Activated CD4-positive, alpha-beta memory T cell treated with anti-CD3 and anti-CD28 coated beads for 36 hours (primary cell): ENCODE data around the gene SMIM22. TPM values are rescaled to one million over a fixed set of nuclear protein-coding genes. Genes with fewer than 3 reads are reported as not detected.

Experiments used
- CTCF ChIA-PET: fragments of 350-600 bp; sonication (Branson Sonifier 250); formaldehyde crosslinking; loops from one replicate; lab custom pipeline; 2021; ENCODE audit warnings: antibody characterized with exemption, inconsistent platforms; lab: Charles Lee
- POLR2A ChIA-PET: fragments of 350-600 bp; sonication (Branson Sonifier 250); formaldehyde crosslinking; loops from one replicate; lab custom pipeline; 2021; ENCODE audit warnings: antibody characterized with exemption; lab: Charles Lee
- DNase-seq: peaks from one replicate; pipeline ENCODE4 v3.0.0-alpha.2; 2020
- H3K27ac Mint-ChIP-seq: one replicate; pipeline ENCODE4 v1.8.0; 2021; ENCODE audit warnings: mixed read lengths
- H3K27me3 Mint-ChIP-seq: one replicate; pipeline ENCODE4 v1.8.0; 2021; ENCODE audit warnings: mixed read lengths
- H3K36me3 Mint-ChIP-seq: one replicate; pipeline ENCODE4 v1.8.0; 2021; ENCODE audit warnings: mixed read lengths
- H3K4me1 Mint-ChIP-seq: one replicate; pipeline ENCODE4 v1.8.0; 2021; ENCODE audit warnings: low read depth, mixed read lengths
- H3K4me3 Mint-ChIP-seq: one replicate; pipeline ENCODE4 v1.8.0; 2021; ENCODE audit warnings: mild to moderate bottlenecking, mixed read lengths
- H3K9me3 Mint-ChIP-seq: one replicate; pipeline ENCODE4 v1.8.0; 2021; ENCODE audit warnings: mixed read lengths
- intact Hi-C: fragments of 100-400 bp; cut with micrococcal nuclease; formaldehyde crosslinking; loops from one replicate; pipeline ENCODE4 v1.15.1; 2023
- total RNA-seq, 2 experiments: library from RNA; stranded (reverse); gene quantifications; one replicate each; pipeline ENCODE4 v1.2.3, GENCODE V29; 2021

The SMIM22 gene
- total RNA-seq, 2 experiments from 2014 or later: not detected

- Mint-ChIP-seq H3K4me1 (peaks cover 9% of the 10 kb centered on the region), H3K4me3 (peak overlapping the region; percentile 75), H3K9me3 (no peaks in the 10 kb centered on the region), H3K36me3 (peaks cover 6% of the 10 kb centered on the region), H3K27ac (no peak overlapping the region), H3K27me3 (no peaks in the 10 kb centered on the region)
- no peak for DNase-seq
- intact Hi-C loops: no loop called here
- ChIA-PET CTCF (interaction anchor here (0.6 to 1.9 kb wide), 2 partner anchors 12 to 67 kb away, joined by 3 to 4 read pairs; partner anchors contain the start of genes ANKS3 and DNAAF8), POLR2A (no interaction called here)
Observed at GRCh38 chr16:4801051-4801961, 6.1 kb downstream of the SMIM22 start.

GRCh38 chr16:4801962-4802658 lies 6.9 kb downstream of the SMIM22 start, which contains the start of gene ROGDI:
ROGDI (minus strand) TSS chr16:4802633; CDS start chr16:4802571, 62 bp downstream.
- peak within 1 kb of the TSS; percentile 75 for H3K4me3 Mint-ChIP-seq
- peaks cover 9% of the 10 kb centered on the region for H3K4me1 Mint-ChIP-seq
- intact Hi-C loops: loop anchor here (1.0 to 2.0 kb wide), 4 partner anchors 34 to 109 kb away; partner anchors contain the start of genes ANKS3, DNAAF8, GLYR1 and NUDT16L1
- no peaks in the 10 kb centered on the region for H3K27me3 Mint-ChIP-seq
- H3K9me3 Mint-ChIP-seq: no peaks in the 10 kb centered on the region
- H3K36me3 Mint-ChIP-seq: peaks cover 6% of the 10 kb centered on the region
- CTCF ChIA-PET: interaction anchor here (0.6 to 1.9 kb wide), 4 partner anchors 10 to 68 kb away, joined by 3 to 4 read pairs (median 4); partner anchors contain the start of genes ANKS3 and DNAAF8
- DNase-seq: peak; percentile 83
- H3K27ac Mint-ChIP-seq: peak within 1 kb of the TSS; percentile 38
- POLR2A ChIA-PET: interaction anchor here (1.5 kb wide), 2 partner anchors 33 to 68 kb away, joined by 3 to 5 read pairs; partner anchors contain the start of genes ANKS3 and DNAAF8

GRCh38 chr16:4802659-4803287 lies 7.6 kb downstream of the SMIM22 start:
- peak; percentile 90 for DNase-seq
- intact Hi-C loops: loop anchor here (1.0 to 2.0 kb wide), 5 partner anchors 34 to 156 kb away; partner anchors contain the start of genes ANKS3, DNAAF8, GLYR1 and NUDT16L1
- Mint-ChIP-seq H3K4me1 (peaks cover 9% of the 10 kb centered on the region), H3K27ac (no peak overlapping the region), H3K9me3 (no peaks in the 10 kb centered on the region), H3K4me3 (peak overlapping the region; percentile 75), H3K36me3 (peaks cover 12% of the 10 kb centered on the region), H3K27me3 (no peaks in the 10 kb centered on the region)
- ChIA-PET CTCF (interaction anchor here (0.6 to 1.9 kb wide), 5 partner anchors 9 to 296 kb away, joined by 3 to 4 read pairs (median 3); partner anchors contain the start of genes ANKS3 and DNAAF8), POLR2A (interaction anchor here (1.5 kb wide), 2 partner anchors 34 to 68 kb away, joined by 3 to 5 read pairs; partner anchors contain the start of genes ANKS3 and DNAAF8)

GRCh38 chr16:4803401-4803844 lies 8.3 kb downstream of the SMIM22 start:
- no peaks in the 10 kb centered on the region for H3K9me3 Mint-ChIP-seq
- H3K27ac Mint-ChIP-seq: no peak overlapping the region
- no peaks in the 10 kb centered on the region for H3K27me3 Mint-ChIP-seq
- ChIA-PET POLR2A (interaction anchor here (1.5 kb wide), 2 partner anchors 35 to 69 kb away, joined by 3 to 5 read pairs; partner anchors contain the start of genes ANKS3 and DNAAF8), CTCF (interaction anchor here (0.6 to 1.9 kb wide), 4 partner anchors 8 to 295 kb away, joined by 3 to 4 read pairs (median 4); partner anchors contain the start of genes ANKS3 and DNAAF8)
- peaks cover 12% of the 10 kb centered on the region for H3K36me3 Mint-ChIP-seq
- intact Hi-C loops: loop anchor here (1.0 to 2.0 kb wide), 2 partner anchors 69 to 155 kb away; partner anchors contain the start of genes ANKS3, DNAAF8 and SEC14L5
- DNase-seq: no peak
- peak overlapping the region; percentile 74 for H3K4me3 Mint-ChIP-seq
- peaks cover 9% of the 10 kb centered on the region for H3K4me1 Mint-ChIP-seq

GRCh38 chr16:4803898-4804762 lies 9.0 kb downstream of the SMIM22 start:
- no peaks in the 10 kb centered on the region for H3K9me3 Mint-ChIP-seq
- no peak overlapping the region for H3K27ac Mint-ChIP-seq
- no peaks in the 10 kb centered on the region for H3K27me3 Mint-ChIP-seq
- ChIA-PET CTCF (interaction anchor here (0.6 kb wide), 1 partner anchor 149 kb away, joined by 5 read pairs; no protein-coding TSS in a partner anchor), POLR2A (interaction anchor here (1.5 kb wide), 2 partner anchors 35 to 70 kb away, joined by 3 to 5 read pairs; partner anchors contain the start of genes ANKS3 and DNAAF8)
- DNase-seq: no peak
- H3K36me3 Mint-ChIP-seq: peaks cover 16% of the 10 kb centered on the region
- no peak overlapping the region for H3K4me3 Mint-ChIP-seq
- H3K4me1 Mint-ChIP-seq: peaks cover 9% of the 10 kb centered on the region
- intact Hi-C loops: loop anchor here (1.0 to 2.0 kb wide), 2 partner anchors 69 to 154 kb away; partner anchors contain the start of genes ANKS3, DNAAF8 and SEC14L5

GRCh38 chr16:4805231-4805630 lies 10.1 kb downstream of the SMIM22 start:
- Mint-ChIP-seq H3K36me3 (peaks cover 16% of the 10 kb centered on the region), H3K27ac (no peak overlapping the region)
- intact Hi-C loops: no loop called here

GRCh38 chr16:4806280-4806679 lies 11.1 kb downstream of the SMIM22 start:
- Mint-ChIP-seq H3K36me3 (peaks cover 19% of the 10 kb centered on the region), H3K9me3 (no peaks in the 10 kb centered on the region), H3K27me3 (no peaks in the 10 kb centered on the region), H3K4me3 (no peak overlapping the region), H3K27ac (no peak overlapping the region), H3K4me1 (peaks cover 9% of the 10 kb centered on the region)
- no peak for DNase-seq
- ChIA-PET POLR2A (interaction anchor here (0.6 kb wide), 2 partner anchors 40 to 345 kb away, joined by 3 read pairs; no protein-coding TSS in a partner anchor), CTCF (no interaction called here)
- intact Hi-C loops: no loop called here

More at GRCh38 chr16:4805231-4805630, 10.1 kb downstream of the SMIM22 start:
- CTCF ChIA-PET: no interaction called here
- Mint-ChIP-seq H3K9me3 (no peaks in the 10 kb centered on the region), H3K4me1 (peaks cover 9% of the 10 kb centered on the region), H3K27me3 (no peaks in the 10 kb centered on the region), H3K4me3 (no peak overlapping the region)
- POLR2A ChIA-PET: no interaction called here
- no peak for DNase-seq

GRCh38 chr16:4811242-4811641 lies 16.1 kb downstream of the SMIM22 start:
- no peak overlapping the region for H3K27ac Mint-ChIP-seq
- POLR2A ChIA-PET: no interaction called here

GRCh38 chr16:4811773-4812172 lies 16.6 kb downstream of the SMIM22 start:
- Mint-ChIP-seq H3K27ac (no peak overlapping the region), H3K4me1 (no peaks in the 10 kb centered on the region), H3K27me3 (no peaks in the 10 kb centered on the region), H3K36me3 (peaks cover 46% of the 10 kb centered on the region), H3K4me3 (no peak overlapping the region), H3K9me3 (no peaks in the 10 kb centered on the region)
- intact Hi-C loops: no loop called here
- ChIA-PET CTCF (interaction anchor here (0.9 to 1.0 kb wide), 2 partner anchors 9 to 116 kb away, joined by 3 to 4 read pairs; partner anchors contain the start of gene ROGDI), POLR2A (no interaction called here)
- DNase-seq: no peak

More at GRCh38 chr16:4811242-4811641, 16.1 kb downstream of the SMIM22 start:
- DNase-seq: no peak
- Mint-ChIP-seq H3K4me1 (no peaks in the 10 kb centered on the region), H3K4me3 (no peak overlapping the region), H3K9me3 (no peaks in the 10 kb centered on the region), H3K36me3 (peaks cover 46% of the 10 kb centered on the region), H3K27me3 (no peaks in the 10 kb centered on the region)
- intact Hi-C loops: no loop called here
- CTCF ChIA-PET: interaction anchor here (1.0 kb wide), 1 partner anchor 8 kb away, joined by 4 read pairs; the partner anchor contains the start of gene ROGDI
